HL-60/S4 treated with phorbol 12-myristate 13-acetate at 8.2 ng/mL for 4 days and 3 days (cell line): ENCODE data around the gene G6PC3.
"Not testable (repeated sequence)": the region's sequence is repeated elsewhere in the genome, so short reads cannot be mapped to it uniquely, and the experiment has no call there.

ENCODE experiments used
- in situ Hi-C: fragments of 300-500 bp; cut with MboI; formaldehyde crosslinking; loops from 2 replicates; pipeline ENCODE4 v1.15.0; 2022; ENCODE audit warnings: low sequenced_read_pairs

Gene G6PC3

GRCh38 chr17:44105483-44105882 is 34.9 kb downstream of the G6PC3 start:
- in situ Hi-C loops, result no loop called here

- in situ Hi-C loops, result no loop called here
Measured at GRCh38 chr17:44105941-44106340, 35.4 kb downstream of the G6PC3 start.

- in situ Hi-C loops, result no loop called here
Measured at GRCh38 chr17:44106801-44107200, 36.3 kb downstream of the G6PC3 start.

GRCh38 chr17:44108440-44109311 is 38.1 kb downstream of the G6PC3 start:
- in situ Hi-C loops, result no loop called here

GRCh38 chr17:44109312-44109630 is 38.7 kb downstream of the G6PC3 start:
- in situ Hi-C loops, result no loop called here

- in situ Hi-C loops, result no loop called here
Measured at GRCh38 chr17:44110011-44110686, 39.6 kb downstream of the G6PC3 start.

- in situ Hi-C loops, result no loop called here
Measured at GRCh38 chr17:44110823-44111633, 40.5 kb downstream of the G6PC3 start.

- in situ Hi-C loops, result no loop called here
Measured at GRCh38 chr17:44111777-44112176, 41.2 kb downstream of the G6PC3 start.

- in situ Hi-C loops, result no loop called here
Measured at GRCh38 chr17:44112284-44113280, 42.0 kb downstream of the G6PC3 start.

GRCh38 chr17:44113382-44113781 is 42.8 kb downstream of the G6PC3 start:
- in situ Hi-C loops, result no loop called here

GRCh38 chr17:44113868-44114840 is 43.6 kb downstream of the G6PC3 start:
- in situ Hi-C loops, result no loop called here

- in situ Hi-C loops, result no loop called here
Measured at GRCh38 chr17:44115585-44116415, 45.3 kb downstream of the G6PC3 start.

- in situ Hi-C loops, result no loop called here
Measured at GRCh38 chr17:44117351-44117750, 46.8 kb downstream of the G6PC3 start.

GRCh38 chr17:44118427-44119050 is 48.0 kb downstream of the G6PC3 start:
- in situ Hi-C loops, result no loop called here

- in situ Hi-C loops, result no loop called here
Measured at GRCh38 chr17:44119062-44119461, 48.5 kb downstream of the G6PC3 start.

- in situ Hi-C loops, result no loop called here
Measured at GRCh38 chr17:44119798-44120197, 49.3 kb downstream of the G6PC3 start.

GRCh38 chr17:44120281-44120680 is 49.7 kb downstream of the G6PC3 start:
- in situ Hi-C loops, result not testable (repeated sequence)
